Stimulated activated CD4-positive, alpha-beta T cell treated with anti-CD3 and anti-CD28 coated beads, Interleukin-1b, Interleukin-23, amount 100 ng/mL, for 4 hours (primary cell): ENCODE results near the gene SLC44A3.

Experiments used
- DNase-seq, 2 donors: peaks; one replicate each; pipeline ENCODE4 v3.0.0-alpha.2; 2020; ENCODE audit warnings: low read depth in 2 of 2

Gene SLC44A3

GRCh38 chr1:94873520-94874351, 53.6 kb downstream of the SLC44A3 start:
- no peak for DNase-seq

- no peak for DNase-seq
Measured at GRCh38 chr1:94874423-94874822, 54.3 kb downstream of the SLC44A3 start.

- DNase-seq, result no peak
Measured at GRCh38 chr1:94875794-94876193, 55.6 kb downstream of the SLC44A3 start.

GRCh38 chr1:94876362-94876761, 56.2 kb downstream of the SLC44A3 start:
- DNase-seq, result no peak

- no peak for DNase-seq
Measured at GRCh38 chr1:94878329-94878728, 58.2 kb downstream of the SLC44A3 start.

- DNase-seq, result no peak
Measured at GRCh38 chr1:94883691-94884090, 63.5 kb downstream of the SLC44A3 start.

- no peak for DNase-seq
Measured at GRCh38 chr1:94884106-94884505, 63.9 kb downstream of the SLC44A3 start.

GRCh38 chr1:94884507-94884906, 64.3 kb downstream of the SLC44A3 start:
- no peak for DNase-seq

GRCh38 chr1:94886361-94886760, 66.2 kb downstream of the SLC44A3 start:
- no peak for DNase-seq

GRCh38 chr1:94887106-94887505, 66.9 kb downstream of the SLC44A3 start:
- no peak for DNase-seq

GRCh38 chr1:94887603-94888171, 67.5 kb downstream of the SLC44A3 start:
- no peak for DNase-seq

- no peak for DNase-seq
Measured at GRCh38 chr1:94888201-94888600, 68.0 kb downstream of the SLC44A3 start.

GRCh38 chr1:94892604-94893254, 72.6 kb downstream of the SLC44A3 start:
- DNase-seq, result no peak

GRCh38 chr1:94894630-94895029, 74.5 kb downstream of the SLC44A3 start:
- no peak for DNase-seq

GRCh38 chr1:94895518-94895917, 75.4 kb downstream of the SLC44A3 start:
- DNase-seq, result no peak

- no peak for DNase-seq
Measured at GRCh38 chr1:94898491-94899385, 78.6 kb downstream of the SLC44A3 start.

GRCh38 chr1:94899756-94900155, 79.6 kb downstream of the SLC44A3 start:
- DNase-seq, result no peak

- no peak for DNase-seq
Measured at GRCh38 chr1:94901841-94902240, 81.7 kb downstream of the SLC44A3 start.

- DNase-seq, result no peak
Measured at GRCh38 chr1:94903280-94904009, 83.3 kb downstream of the SLC44A3 start.

- DNase-seq, result no peak
Measured at GRCh38 chr1:94905207-94905606, 85.0 kb downstream of the SLC44A3 start.

- no peak for DNase-seq
Measured at GRCh38 chr1:94906382-94906781, 86.2 kb downstream of the SLC44A3 start.
